Mesenchymal stem cell (in vitro differentiated cells and primary cell): ENCODE results near the gene ELK3.
A peak's percentile ranks its signal among the peaks of the same experiment; 100 is the strongest.

ENCODE experiments used
- DNase-seq: peaks from one replicate; pipeline ENCODE4 v3.0.0-alpha.2; 2013
- H2AFZ ChIP-seq: one replicate; pipeline ENCODE4 v1.6.1; 2013; ENCODE audit warnings: low read depth, mild to moderate bottlenecking, control low read depth, inconsistent platforms, low read length, moderate library complexity
- H2AK5ac ChIP-seq: 2 replicates; pipeline ENCODE4 v1.6.1; 2013; ENCODE audit warnings: low read length, moderate library complexity, mild to moderate bottlenecking, inconsistent platforms; ENCODE audit not compliant: severe bottlenecking
- H2BK120ac ChIP-seq: one replicate; pipeline ENCODE4 v1.6.1; 2013; ENCODE audit warnings: low read depth, mild to moderate bottlenecking, inconsistent platforms, low read length, moderate library complexity
- H2BK12ac ChIP-seq, 2 experiments: one replicate each; pipeline ENCODE4 v1.6.1; 2013; ENCODE audit warnings: inconsistent platforms in 2 of 2, low read length in 2 of 2, mild to moderate bottlenecking in 2 of 2, moderate library complexity in 2 of 2, control low read depth in 1 of 2
- H2BK15ac ChIP-seq: one replicate; pipeline ENCODE4 v1.6.1; 2013; ENCODE audit warnings: mild to moderate bottlenecking, low read depth, inconsistent platforms; ENCODE audit not compliant: poor library complexity, severe bottlenecking
- H2BK5ac ChIP-seq: 2 replicates; pipeline ENCODE4 v1.6.1; 2013; ENCODE audit warnings: low read depth, mild to moderate bottlenecking, low read length, control low read depth, inconsistent platforms; ENCODE audit not compliant: poor library complexity, severe bottlenecking
- H3K14ac ChIP-seq, 2 experiments: one replicate each; pipeline ENCODE4 v1.6.1; 2013; ENCODE audit warnings: inconsistent platforms in 2 of 2, low read length in 2 of 2, control low read depth in 1 of 2, mild to moderate bottlenecking in 1 of 2, moderate library complexity in 1 of 2
- H3K18ac ChIP-seq, 2 experiments: one replicate each; pipeline ENCODE4 v1.6.1; 2013; ENCODE audit warnings: inconsistent platforms in 2 of 2, low read length in 2 of 2, control low read depth in 1 of 2, low read depth in 1 of 2, mild to moderate bottlenecking in 1 of 2
- H3K23ac ChIP-seq, 2 experiments: one replicate each; pipeline ENCODE4 v1.6.1; 2013; ENCODE audit warnings: inconsistent platforms in 2 of 2, low read length in 2 of 2, mild to moderate bottlenecking in 2 of 2, moderate library complexity in 2 of 2, control low read depth in 1 of 2
- H3K27ac ChIP-seq: 2 replicates; pipeline ENCODE4 v1.5.1; 2013; ENCODE audit warnings: mild to moderate bottlenecking, moderate library complexity, low read length, control low read depth, inconsistent platforms; ENCODE audit not compliant: poor library complexity, severe bottlenecking
- H3K27me3 ChIP-seq, 2 experiments: 2 replicates each; pipeline versions ENCODE4 v1.6.1 to v1.7.0; 2013; ENCODE audit warnings: low read length in 2 of 2, mild to moderate bottlenecking in 2 of 2, moderate library complexity in 2 of 2, control low read depth in 1 of 2, inconsistent platforms in 1 of 2; ENCODE audit not compliant: control insufficient read depth in 1 of 2, insufficient read depth in 1 of 2
- H3K36me3 ChIP-seq, 2 experiments: 2 replicates each; pipeline versions ENCODE4 v1.6.1 to v1.7.0; 2013; ENCODE audit warnings: low read length in 2 of 2, control low read depth in 1 of 2, inconsistent platforms in 1 of 2, low read depth in 1 of 2, mild to moderate bottlenecking in 1 of 2; ENCODE audit not compliant: insufficient read depth in 2 of 2, control insufficient read depth in 1 of 2
- H3K4ac ChIP-seq, 2 experiments: one replicate each; pipeline ENCODE4 v1.6.1; 2013; ENCODE audit warnings: inconsistent platforms in 2 of 2, low read length in 2 of 2, mild to moderate bottlenecking in 2 of 2, moderate library complexity in 2 of 2, control low read depth in 1 of 2, low read depth in 1 of 2
- H3K4me1 ChIP-seq: 2 replicates; pipeline ENCODE4 v1.6.1; 2013; ENCODE audit warnings: low read depth, low read length, control low read depth; ENCODE audit not compliant: control insufficient read depth, insufficient read depth
- H3K4me2 ChIP-seq: 2 replicates; pipeline ENCODE4 v1.6.1; 2013; ENCODE audit warnings: low read length, mild to moderate bottlenecking, inconsistent platforms; ENCODE audit not compliant: poor library complexity, severe bottlenecking
- H3K4me3 ChIP-seq, 2 experiments: 2 replicates each; pipeline versions ENCODE4 v1.5.1 to v1.7.0; 2013; ENCODE audit warnings: low read length in 2 of 2, mild to moderate bottlenecking in 2 of 2, control low read depth in 1 of 2, low read depth in 1 of 2; ENCODE audit not compliant: insufficient read depth in 1 of 2
- H3K79me1 ChIP-seq: replicated peaks from 2 replicates; pipeline ENCODE4 v1.6.1; 2013; ENCODE audit warnings: mild to moderate bottlenecking, control low read depth, low read length, inconsistent platforms; ENCODE audit not compliant: poor library complexity, severe bottlenecking
- H3K9ac ChIP-seq: 2 replicates; pipeline ENCODE4 v1.7.0; 2013; ENCODE audit warnings: mild to moderate bottlenecking, low read length, moderate library complexity
- H3K9me3 ChIP-seq: 2 replicates; pipeline ENCODE4 v1.7.0; 2013; ENCODE audit warnings: mild to moderate bottlenecking, low read length; ENCODE audit not compliant: control insufficient read depth
- H4K8ac ChIP-seq: one replicate; pipeline ENCODE4 v1.6.1; 2013; ENCODE audit warnings: inconsistent platforms, mild to moderate bottlenecking, low read length, moderate library complexity
- H4K91ac ChIP-seq: one replicate; pipeline ENCODE4 v1.6.1; 2013; ENCODE audit warnings: mild to moderate bottlenecking, low read length, inconsistent platforms
- WGBS: methylation state at CpG from one replicate; pipeline ENCODE4 v1.1.7; 2013; ENCODE audit warnings: mixed read lengths; 5-methylcytosine and 5-hydroxymethylcytosine counted together

Gene ELK3

DNA sequence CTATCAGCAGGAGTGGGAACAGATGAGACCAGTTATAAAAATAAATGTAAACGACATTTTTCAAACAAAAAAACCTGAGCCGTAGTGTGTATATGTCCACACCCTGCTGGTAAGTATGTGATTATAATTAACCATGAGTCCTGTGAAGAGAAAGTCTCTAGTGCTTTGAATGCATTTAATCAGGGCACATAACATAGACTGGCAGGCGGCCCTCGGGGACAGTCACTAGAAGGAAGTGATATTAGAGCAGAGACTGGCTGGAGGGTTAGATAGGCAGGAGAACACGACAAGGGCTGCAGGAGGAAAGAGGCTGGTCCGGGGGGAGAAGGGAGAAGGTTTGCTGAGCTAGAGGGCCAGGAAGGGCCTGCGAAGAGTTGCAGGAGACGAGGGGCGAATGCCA lies 23.8 kb upstream of the ELK3 start:
- 88% methylated on average over 8 of the region's 9 CpGs for WGBS
- H3K9me3 ChIP-seq: no peaks in the 10 kb centered on the region
- H3K14ac ChIP-seq: no peak overlapping the region

DNA sequence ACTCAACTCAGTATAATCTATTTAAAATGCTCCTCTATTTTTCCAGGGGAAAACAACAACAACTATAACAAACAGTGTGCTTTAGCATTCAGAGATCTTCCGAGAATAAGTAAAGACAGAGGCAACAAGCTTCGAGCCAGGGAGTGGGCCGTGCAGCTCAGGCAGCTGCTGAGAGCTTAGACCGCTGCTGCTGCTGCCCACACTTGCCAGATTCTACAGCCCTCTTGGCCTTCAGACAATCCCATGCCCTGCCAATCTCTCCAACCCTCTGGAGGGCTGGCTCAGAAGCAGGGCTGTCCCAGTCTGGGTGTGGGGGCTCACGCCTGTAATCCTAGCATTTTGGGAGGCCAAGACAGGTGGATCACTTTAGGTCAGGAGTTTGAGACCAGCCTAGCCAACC lies 23.4 kb upstream of the ELK3 start:
- no peaks in the 10 kb centered on the region for H3K79me1 ChIP-seq
- no peak for DNase-seq
- no peak overlapping the region for H3K23ac ChIP-seq
- peak overlapping the region; percentile 26 for H2BK15ac ChIP-seq
- no peak overlapping the region for H3K18ac ChIP-seq
- no peaks in the 10 kb centered on the region for H3K27me3 ChIP-seq
- H4K8ac ChIP-seq: no peak overlapping the region
- peaks cover 3% of the 10 kb centered on the region for H3K9me3 ChIP-seq
- H3K27ac ChIP-seq: no peak overlapping the region
- H3K4me2 ChIP-seq: no peak overlapping the region
- H2BK12ac ChIP-seq: no peak overlapping the region
- no peaks in the 10 kb centered on the region for H3K36me3 ChIP-seq
- no peak overlapping the region for H2AK5ac ChIP-seq
- H3K4ac ChIP-seq: no peak overlapping the region
- no peaks in the 10 kb centered on the region for H3K4me1 ChIP-seq
- H2BK5ac ChIP-seq: no peak overlapping the region
- no peak overlapping the region for H3K14ac ChIP-seq
- H4K91ac ChIP-seq: no peak overlapping the region
- no peak overlapping the region for H3K9ac ChIP-seq
- H2AFZ ChIP-seq: no peak overlapping the region
- 96% methylated on average over 5 of the region's 5 CpGs for WGBS
- no peak overlapping the region for H2BK120ac ChIP-seq
- no peak overlapping the region for H3K4me3 ChIP-seq

More for the DNA sequence above, 23.8 kb upstream of the ELK3 start:
- Histone ChIP-seq H2BK12ac (no peak overlapping the region), H2AK5ac (no peak overlapping the region), H2BK5ac (no peak overlapping the region), H3K18ac (no peak overlapping the region), H4K8ac (no peak overlapping the region), H3K4me2 (no peak overlapping the region), H3K4me1 (no peaks in the 10 kb centered on the region), H3K23ac (no peak overlapping the region), H2BK15ac (no peak overlapping the region), H3K36me3 (no peaks in the 10 kb centered on the region), H3K27ac (no peak overlapping the region), H3K4ac (no peak overlapping the region), H2AFZ (no peak overlapping the region), H2BK120ac (no peak overlapping the region), H3K9ac (no peak overlapping the region), H4K91ac (no peak overlapping the region), H3K4me3 (no peak overlapping the region), H3K27me3 (no peaks in the 10 kb centered on the region), H3K79me1 (no peaks in the 10 kb centered on the region)
- DNase-seq: no peak

DNA sequence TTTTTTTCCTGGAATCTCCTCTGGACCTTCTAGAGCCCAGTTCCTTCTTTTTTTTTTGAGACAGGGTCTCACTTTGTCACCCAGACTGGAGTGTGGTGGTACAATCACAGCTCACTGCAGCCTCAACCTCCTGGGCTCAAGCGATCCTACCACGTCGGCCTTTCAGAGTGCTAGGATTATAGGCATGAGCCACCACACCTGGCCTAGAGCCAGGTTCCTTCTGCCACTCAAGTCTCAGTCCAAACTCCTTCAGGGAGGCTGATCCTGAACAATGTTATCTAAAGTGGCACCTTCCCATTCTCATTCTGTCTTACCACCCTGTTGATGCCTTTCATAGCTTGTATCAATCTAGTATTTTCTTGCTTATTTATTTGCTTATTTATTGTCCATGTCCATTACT lies 22.3 kb upstream of the ELK3 start:
- no peak overlapping the region for H4K8ac ChIP-seq
- H4K91ac ChIP-seq: no peak overlapping the region
- no peak for DNase-seq
- H2AFZ ChIP-seq: no peak overlapping the region
- H3K4me1 ChIP-seq: no peaks in the 10 kb centered on the region
- no peak overlapping the region for H2BK120ac ChIP-seq
- no peak overlapping the region for H3K23ac ChIP-seq
- no peak overlapping the region for H2AK5ac ChIP-seq
- H3K9me3 ChIP-seq: peaks cover 12% of the 10 kb centered on the region
- 100% methylated on average over 3 of the region's 3 CpGs for WGBS
- H3K14ac ChIP-seq: no peak overlapping the region
- no peaks in the 10 kb centered on the region for H3K79me1 ChIP-seq
- H2BK15ac ChIP-seq: no peak overlapping the region
- no peak overlapping the region for H3K4ac ChIP-seq
- H3K9ac ChIP-seq: no peak overlapping the region
- no peak overlapping the region for H3K4me2 ChIP-seq
- H3K4me3 ChIP-seq: no peak overlapping the region
- H3K27me3 ChIP-seq: no peaks in the 10 kb centered on the region
- no peak overlapping the region for H3K27ac ChIP-seq
- no peaks in the 10 kb centered on the region for H3K36me3 ChIP-seq
- H3K18ac ChIP-seq: no peak overlapping the region
- H2BK12ac ChIP-seq: no peak overlapping the region
- H2BK5ac ChIP-seq: no peak overlapping the region

DNA sequence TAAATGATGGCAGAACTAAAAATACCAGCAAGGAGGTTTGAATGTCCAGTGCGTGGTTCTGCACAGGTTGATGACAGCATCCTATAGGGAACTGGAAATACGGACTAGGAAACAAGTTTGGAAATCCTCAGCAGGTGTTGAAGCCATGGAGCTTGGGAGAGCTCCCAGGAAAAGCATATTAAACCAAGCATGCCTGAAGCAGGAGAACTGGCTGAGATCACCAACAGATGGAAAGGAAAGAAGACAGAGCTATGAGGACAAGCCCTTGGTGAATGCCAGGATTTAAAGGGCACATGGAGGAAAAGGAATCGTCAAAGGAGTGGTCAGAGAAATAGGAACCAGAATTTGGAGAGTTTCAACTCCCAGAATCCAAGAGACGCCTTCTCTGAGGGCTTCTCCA lies 21.2 kb upstream of the ELK3 start:
- H3K14ac ChIP-seq: no peak overlapping the region
- peaks cover 12% of the 10 kb centered on the region for H3K9me3 ChIP-seq
- H2BK15ac ChIP-seq: no peak overlapping the region
- no peak overlapping the region for H4K8ac ChIP-seq
- H3K27me3 ChIP-seq: no peaks in the 10 kb centered on the region
- H2BK120ac ChIP-seq: no peak overlapping the region
- H2BK12ac ChIP-seq: no peak overlapping the region
- H3K36me3 ChIP-seq: no peaks in the 10 kb centered on the region
- no peaks in the 10 kb centered on the region for H3K4me1 ChIP-seq
- H3K4me3 ChIP-seq: no peak overlapping the region
- H3K4ac ChIP-seq: no peak overlapping the region
- H3K18ac ChIP-seq: no peak overlapping the region
- no peak overlapping the region for H3K27ac ChIP-seq
- no peak overlapping the region for H3K9ac ChIP-seq
- H3K23ac ChIP-seq: no peak overlapping the region
- WGBS: 80% methylated on average over 4 of the region's 4 CpGs
- no peak overlapping the region for H4K91ac ChIP-seq
- H3K79me1 ChIP-seq: no peaks in the 10 kb centered on the region
- no peak for DNase-seq
- no peak overlapping the region for H3K4me2 ChIP-seq
- H2BK5ac ChIP-seq: no peak overlapping the region
- H2AK5ac ChIP-seq: no peak overlapping the region
- no peak overlapping the region for H2AFZ ChIP-seq
